DMS 273 (cell line): ENCODE measurements around the gene COL27A1.
"Not testable (repeated sequence)": the region's sequence is repeated elsewhere in the genome, so short reads cannot be mapped to it uniquely, and the experiment has no call there.

ENCODE experiments used
- DNase-seq: peaks from one replicate; lab custom pipeline; 2025; ENCODE audit not compliant: unreplicated experiment; lab: John Stamatoyannopoulos, UW

COL27A1 gene

GRCh38 chr9:114331229-114332195, 176.2 kb downstream of the COL27A1 start:
- not testable (repeated sequence) for DNase-seq

GRCh38 chr9:114332474-114333040, 177.2 kb downstream of the COL27A1 start:
- not testable (repeated sequence) for DNase-seq

- DNase-seq: not testable (repeated sequence)
These were observed 178.4 kb downstream of the COL27A1 start for GRCh38 chr9:114333718-114334117.

GRCh38 chr9:114334490-114334889, 179.2 kb downstream of the COL27A1 start:
- no peak for DNase-seq

GRCh38 chr9:114335745-114336144, 180.4 kb downstream of the COL27A1 start:
- DNase-seq: no peak

- no peak for DNase-seq
These were observed 180.8 kb downstream of the COL27A1 start for GRCh38 chr9:114336157-114336556.

- no peak for DNase-seq
These were observed 181.5 kb downstream of the COL27A1 start for GRCh38 chr9:114336699-114337395.

- no peak for DNase-seq
These were observed 182.8 kb downstream of the COL27A1 start for GRCh38 chr9:114338187-114338586.

GRCh38 chr9:114339130-114339908, 184.0 kb downstream of the COL27A1 start:
- peak; percentile 79 for DNase-seq

GRCh38 chr9:114341152-114341830, 186.0 kb downstream of the COL27A1 start:
- no peak for DNase-seq

- DNase-seq: no peak
These were observed 186.7 kb downstream of the COL27A1 start for GRCh38 chr9:114341991-114342390.

- DNase-seq: no peak
These were observed 187.6 kb downstream of the COL27A1 start for GRCh38 chr9:114342755-114343440.

- no peak for DNase-seq
These were observed 188.3 kb downstream of the COL27A1 start for GRCh38 chr9:114343471-114344187.

- no peak for DNase-seq
These were observed 188.8 kb downstream of the COL27A1 start for GRCh38 chr9:114344188-114344566.

GRCh38 chr9:114344692-114345091, 189.4 kb downstream of the COL27A1 start:
- no peak for DNase-seq

- DNase-seq: no peak
These were observed 190.2 kb downstream of the COL27A1 start for GRCh38 chr9:114345493-114346065.

GRCh38 chr9:114346146-114346545, 190.8 kb downstream of the COL27A1 start:
- DNase-seq: peak; percentile 25

- DNase-seq: peak; percentile 60
These were observed 192.3 kb downstream of the COL27A1 start for GRCh38 chr9:114347675-114348074.
